AG04450 (cell line): ENCODE results near the gene NINJ2. TPM values are rescaled to one million over a fixed set of nuclear protein-coding genes. Genes with fewer than 3 reads are reported as not detected.

ENCODE experiments used
- CTCF ChIA-PET: fragments of 300-600, 350-600 bp; formaldehyde crosslinking; extraction: SDS; loops from one replicate; lab custom pipeline; 2022; ENCODE audit warnings: antibody characterized with exemption, inconsistent platforms; lab: Charles Lee
- POLR2A ChIA-PET: fragments of 350-600 bp; formaldehyde crosslinking; extraction: SDS; loops from one replicate; lab custom pipeline; 2021; ENCODE audit warnings: antibody characterized with exemption, inconsistent platforms; lab: Yijun Ruan, JAX
- DNase-seq: peaks from one replicate; pipeline ENCODE4 v3.0.0-alpha.2; 2011; ENCODE audit warnings: low read depth, low spot score
- H3K27ac ChIP-seq: one replicate; pipeline ENCODE4 v1.5.1; 2012; ENCODE audit warnings: low read depth, low read length, control low read depth
- H3K27me3 ChIP-seq: one replicate; pipeline ENCODE4 v1.6.0; 2012; ENCODE audit warnings: low read length; ENCODE audit not compliant: control insufficient read depth, insufficient read depth
- H3K4me3 ChIP-seq: 2 replicates; pipeline ENCODE4 v1.5.1; 2011; ENCODE audit warnings: mild to moderate bottlenecking, low read depth, low read length, control low read depth
- H3K9me3 ChIP-seq: 2 replicates; pipeline ENCODE4 v1.5.1; 2012; ENCODE audit warnings: low read length; ENCODE audit not compliant: control insufficient read depth, insufficient read depth
- polyA plus RNA-seq: library from polyadenylated mRNA; depleted of rRNA; stranded (reverse); fragments of >200 nt; gene quantifications from 2 replicates; pipeline ENCODE4 v1.2.3, GENCODE V29; 2011
- TF ChIP-seq, protein P1 (sequence below): IDR thresholded peaks from 2 replicates; pipeline ENCODE4 v1.5.1; 2011; ENCODE audit warnings: low read depth, low read length, control low read depth, inconsistent platforms

NINJ2 gene
- polyA plus RNA-seq, 1 experiment = not detected

DNA sequence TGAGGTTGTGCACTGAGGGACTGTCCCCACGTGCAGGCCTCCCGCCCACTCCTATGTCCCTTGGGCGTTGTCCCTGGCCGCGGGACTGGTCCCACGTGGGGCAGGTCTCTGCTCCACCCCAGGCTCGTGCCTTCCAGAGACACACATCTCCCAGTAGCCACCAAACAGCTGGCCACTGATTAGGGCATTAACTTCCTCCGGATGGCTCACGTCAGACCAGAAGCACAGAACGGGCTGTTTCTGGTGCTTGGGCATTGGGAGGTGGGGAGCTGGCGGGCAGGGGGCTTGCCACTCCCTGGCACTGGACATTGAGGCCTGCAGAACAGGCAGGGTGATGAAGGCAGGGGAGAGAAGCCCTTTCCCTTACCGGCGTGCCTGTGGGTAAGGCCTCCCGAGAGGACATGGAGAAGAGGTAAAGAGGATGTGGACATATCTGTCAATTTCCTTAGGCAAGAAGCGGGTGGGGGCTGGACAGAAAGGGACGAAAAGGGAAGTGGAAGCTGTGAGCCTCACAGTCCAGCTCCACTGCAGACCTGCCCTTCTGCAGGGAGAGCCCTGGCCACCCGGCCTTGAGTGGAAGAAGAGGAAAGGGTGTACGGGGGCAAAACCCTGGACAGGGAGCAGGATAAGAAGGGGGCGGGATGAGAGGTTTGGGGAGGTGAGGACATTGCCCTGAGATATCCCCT lies 101.2 kb downstream of the NINJ2 start:
- POLR2A ChIA-PET = no interaction called here
- DNase-seq = no peak
- Histone ChIP-seq H3K27ac (no peak overlapping the region), H3K9me3 (no peaks in the 10 kb centered on the region; the same call in 1 of the 2 replicates), H3K27me3 (peaks cover 57% of the 10 kb centered on the region), H3K4me3 (no peak overlapping the region)
- CTCF ChIA-PET = no interaction called here
- TF ChIP-seq, protein P1, sequence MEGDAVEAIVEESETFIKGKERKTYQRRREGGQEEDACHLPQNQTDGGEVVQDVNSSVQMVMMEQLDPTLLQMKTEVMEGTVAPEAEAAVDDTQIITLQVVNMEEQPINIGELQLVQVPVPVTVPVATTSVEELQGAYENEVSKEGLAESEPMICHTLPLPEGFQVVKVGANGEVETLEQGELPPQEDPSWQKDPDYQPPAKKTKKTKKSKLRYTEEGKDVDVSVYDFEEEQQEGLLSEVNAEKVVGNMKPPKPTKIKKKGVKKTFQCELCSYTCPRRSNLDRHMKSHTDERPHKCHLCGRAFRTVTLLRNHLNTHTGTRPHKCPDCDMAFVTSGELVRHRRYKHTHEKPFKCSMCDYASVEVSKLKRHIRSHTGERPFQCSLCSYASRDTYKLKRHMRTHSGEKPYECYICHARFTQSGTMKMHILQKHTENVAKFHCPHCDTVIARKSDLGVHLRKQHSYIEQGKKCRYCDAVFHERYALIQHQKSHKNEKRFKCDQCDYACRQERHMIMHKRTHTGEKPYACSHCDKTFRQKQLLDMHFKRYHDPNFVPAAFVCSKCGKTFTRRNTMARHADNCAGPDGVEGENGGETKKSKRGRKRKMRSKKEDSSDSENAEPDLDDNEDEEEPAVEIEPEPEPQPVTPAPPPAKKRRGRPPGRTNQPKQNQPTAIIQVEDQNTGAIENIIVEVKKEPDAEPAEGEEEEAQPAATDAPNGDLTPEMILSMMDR = no peak

DNA sequence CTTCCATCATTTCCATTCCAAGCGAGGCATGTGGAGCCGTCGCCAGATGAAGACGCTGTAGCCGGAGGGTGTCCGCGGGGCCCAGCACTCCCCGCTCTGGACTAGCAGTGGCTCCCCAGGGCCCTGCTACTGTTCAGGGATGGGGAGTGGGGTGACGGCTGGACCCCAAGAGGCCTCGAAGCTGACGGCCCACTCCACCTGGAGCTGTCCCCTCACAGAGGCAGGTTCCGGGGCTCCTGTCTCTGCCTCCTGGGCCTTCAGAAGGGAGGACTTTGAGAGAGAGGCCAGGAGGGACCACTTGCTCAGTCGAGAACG lies 101.9 kb downstream of the NINJ2 start:
- H3K27me3 ChIP-seq = peaks cover 54% of the 10 kb centered on the region
- POLR2A ChIA-PET = no interaction called here
- TF ChIP-seq, protein P1 = no peak
- H3K4me3 ChIP-seq = no peak overlapping the region
- no peak for DNase-seq
- no peak overlapping the region for H3K27ac ChIP-seq
- H3K9me3 ChIP-seq = no peaks in the 10 kb centered on the region; the same call in 1 of the 2 replicates
- CTCF ChIA-PET = no interaction called here

DNA sequence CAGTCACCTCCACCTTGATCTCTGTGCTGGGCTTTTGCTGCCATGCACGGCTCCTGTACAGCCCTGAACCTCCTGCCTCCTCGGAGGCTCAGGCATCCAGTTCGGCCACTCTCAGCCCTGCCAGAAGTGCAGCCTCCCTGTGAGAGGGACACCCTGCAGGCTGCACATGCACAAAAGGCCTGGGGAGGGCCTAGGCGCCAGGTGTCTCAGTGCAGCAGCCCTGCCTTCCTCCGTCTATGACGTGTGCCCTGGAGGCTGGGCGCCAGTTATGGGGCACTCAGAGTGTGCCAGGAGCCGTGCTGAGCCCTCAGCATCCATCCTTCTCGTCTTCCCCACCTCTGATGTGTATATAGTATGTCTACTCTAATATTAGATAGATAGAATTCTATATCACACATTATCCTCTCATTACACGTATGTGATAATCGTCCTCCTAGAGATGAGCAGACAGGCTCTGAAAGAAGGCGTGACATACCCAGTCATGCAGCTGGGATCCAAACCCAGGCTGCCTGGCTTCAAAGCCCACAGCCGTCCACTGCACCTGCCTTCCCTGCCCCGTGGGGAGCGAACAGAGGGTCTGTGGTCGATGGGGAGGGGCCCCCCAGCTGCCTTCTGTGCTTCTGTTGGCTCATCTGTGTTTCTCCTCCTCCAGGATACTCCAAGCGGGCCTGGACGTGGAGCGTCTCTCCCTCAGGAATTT lies 102.4 kb downstream of the NINJ2 start:
- H3K9me3 ChIP-seq = no peaks in the 10 kb centered on the region; the same call in 1 of the 2 replicates
- TF ChIP-seq, protein P1 = no peak
- H3K4me3 ChIP-seq = no peak overlapping the region
- POLR2A ChIA-PET = no interaction called here
- no peak for DNase-seq
- CTCF ChIA-PET = interaction anchor here (0.7 kb wide), 1 partner anchor 15 kb away, joined by 3 read pairs; no protein-coding TSS in a partner anchor
- peaks cover 53% of the 10 kb centered on the region for H3K27me3 ChIP-seq
- no peak overlapping the region for H3K27ac ChIP-seq

DNA sequence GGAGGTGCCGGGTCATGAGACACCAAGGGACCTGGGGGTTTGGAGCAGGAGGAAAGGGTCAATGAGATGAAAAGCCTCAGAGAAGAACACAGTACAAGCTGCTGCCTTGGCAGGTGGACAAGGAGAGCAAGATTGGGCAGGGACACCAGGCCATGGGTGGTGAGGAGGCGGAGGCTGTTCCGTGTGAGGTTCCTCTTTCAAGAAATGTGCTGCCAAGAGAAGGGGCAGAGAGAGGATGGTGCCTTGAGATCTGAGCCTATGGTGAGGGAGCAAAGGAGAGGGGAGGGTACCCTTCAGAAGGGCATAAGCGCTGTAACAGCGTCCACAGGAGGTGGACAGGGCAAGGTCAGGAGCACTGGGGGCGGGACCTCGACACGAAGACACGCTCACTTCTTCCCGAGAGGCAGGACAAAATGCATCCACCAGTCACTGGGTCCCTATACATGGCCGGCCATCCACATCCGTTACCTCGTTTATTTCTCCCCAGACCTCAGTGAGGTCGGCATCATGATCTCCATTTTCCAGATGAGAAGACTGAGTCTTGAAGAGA lies 103.3 kb downstream of the NINJ2 start:
- ChIA-PET CTCF (interaction anchor here (0.7 kb wide), 1 partner anchor 16 kb away, joined by 3 read pairs; no protein-coding TSS in a partner anchor), POLR2A (no interaction called here)
- Histone ChIP-seq H3K27ac (no peak overlapping the region), H3K9me3 (no peaks in the 10 kb centered on the region; the same call in 1 of the 2 replicates), H3K4me3 (no peak overlapping the region), H3K27me3 (peaks cover 48% of the 10 kb centered on the region)
- no peak for DNase-seq
- TF ChIP-seq, protein P1 = no peak
